Colonic mucosa (tissue), 4 donors: Measurements from ENCODE around the gene RAD18. TPM values are rescaled to one million over a fixed set of nuclear protein-coding genes. Genes with fewer than 3 reads are reported as not detected.

Experiments used
- DNase-seq: peaks from one replicate; pipeline ENCODE4 v3.0.0-alpha.2; 2020
- H3K27ac ChIP-seq: fragments of 200-600 bp; one replicate; pipeline ENCODE4 v1.8.0; 2021
- H3K27me3 ChIP-seq: fragments of 200-600 bp; one replicate; pipeline ENCODE4 v1.8.0; 2021
- H3K36me3 ChIP-seq: fragments of 200-600 bp; one replicate; pipeline ENCODE4 v1.8.0; 2021
- H3K4me1 ChIP-seq: fragments of 200-600 bp; one replicate; pipeline ENCODE4 v1.8.0; 2021; ENCODE audit warnings: mild to moderate bottlenecking
- H3K4me3 ChIP-seq: fragments of 200-600 bp; one replicate; pipeline ENCODE4 v1.8.0; 2021
- H3K9ac ChIP-seq, 2 donors: one replicate each; pipeline ENCODE4 v1.7.0; 2013; ENCODE audit warnings: control low read depth in 2 of 2, low read depth in 2 of 2, low read length in 2 of 2
- H3K9me3 ChIP-seq: fragments of 200-600 bp; one replicate; pipeline ENCODE4 v1.8.0; 2021
- intact Hi-C: fragments of 100-400 bp; cut with DNase I; formaldehyde crosslinking; loops from one replicate; pipeline ENCODE4 v1.14.1; 2022
- total RNA-seq, 2 donors: library from RNA; stranded (reverse); fragmentation: NEBNext Ultra II Directional in 1 of 2; extraction: Animal tissue kit (Norgen Biotek cat#: 25700) in 1 of 2; gene quantifications; one replicate each; pipeline ENCODE4 v1.2.1, GENCODE V29; 2021
- TF ChIP-seq, protein P1 (sequence below): fragments of 200-600 bp; IDR thresholded peaks from one replicate; pipeline ENCODE4 v1.8.0; 2022; ENCODE audit warnings: antibody characterized with exemption, mild to moderate bottlenecking
- donor health status: healthy.
- donor health status: DM: no; HTN: no; CAD: no.
- donor health status: DM: no; HTN: no; CAD: no.

Gene RAD18
- total RNA-seq, 2 donors from 2014 or later: 12.2 to 25.9 TPM

- no peak for DNase-seq
- no peak overlapping the region for H3K9ac ChIP-seq
- H3K9me3 ChIP-seq: no peaks in the 10 kb centered on the region
- no peaks in the 10 kb centered on the region for H3K4me1 ChIP-seq
- no peaks in the 10 kb centered on the region for H3K27me3 ChIP-seq
- H3K27ac ChIP-seq: no peak overlapping the region
- intact Hi-C loops: no loop called here
- no peaks in the 10 kb centered on the region for H3K36me3 ChIP-seq
- TF ChIP-seq, protein P1, sequence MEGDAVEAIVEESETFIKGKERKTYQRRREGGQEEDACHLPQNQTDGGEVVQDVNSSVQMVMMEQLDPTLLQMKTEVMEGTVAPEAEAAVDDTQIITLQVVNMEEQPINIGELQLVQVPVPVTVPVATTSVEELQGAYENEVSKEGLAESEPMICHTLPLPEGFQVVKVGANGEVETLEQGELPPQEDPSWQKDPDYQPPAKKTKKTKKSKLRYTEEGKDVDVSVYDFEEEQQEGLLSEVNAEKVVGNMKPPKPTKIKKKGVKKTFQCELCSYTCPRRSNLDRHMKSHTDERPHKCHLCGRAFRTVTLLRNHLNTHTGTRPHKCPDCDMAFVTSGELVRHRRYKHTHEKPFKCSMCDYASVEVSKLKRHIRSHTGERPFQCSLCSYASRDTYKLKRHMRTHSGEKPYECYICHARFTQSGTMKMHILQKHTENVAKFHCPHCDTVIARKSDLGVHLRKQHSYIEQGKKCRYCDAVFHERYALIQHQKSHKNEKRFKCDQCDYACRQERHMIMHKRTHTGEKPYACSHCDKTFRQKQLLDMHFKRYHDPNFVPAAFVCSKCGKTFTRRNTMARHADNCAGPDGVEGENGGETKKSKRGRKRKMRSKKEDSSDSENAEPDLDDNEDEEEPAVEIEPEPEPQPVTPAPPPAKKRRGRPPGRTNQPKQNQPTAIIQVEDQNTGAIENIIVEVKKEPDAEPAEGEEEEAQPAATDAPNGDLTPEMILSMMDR: no peak
- H3K4me3 ChIP-seq: no peak overlapping the region
These were observed 92.0 kb downstream of the RAD18 start for GRCh38 chr3:8871306-8871705.

GRCh38 chr3:8870134-8870533 is 93.1 kb downstream of the RAD18 start:
- intact Hi-C loops: no loop called here
- H3K9ac ChIP-seq: no peak overlapping the region
- H3K27me3 ChIP-seq: no peaks in the 10 kb centered on the region
- no peak overlapping the region for H3K4me3 ChIP-seq
- no peak overlapping the region for H3K27ac ChIP-seq
- H3K36me3 ChIP-seq: no peaks in the 10 kb centered on the region
- no peaks in the 10 kb centered on the region for H3K9me3 ChIP-seq
- TF ChIP-seq, protein P1: no peak
- no peaks in the 10 kb centered on the region for H3K4me1 ChIP-seq
- DNase-seq: no peak

GRCh38 chr3:8869613-8870012 is 93.7 kb downstream of the RAD18 start:
- TF ChIP-seq, protein P1: no peak
- intact Hi-C loops: no loop called here
- Histone ChIP-seq H3K27me3 (no peaks in the 10 kb centered on the region), H3K36me3 (no peaks in the 10 kb centered on the region), H3K4me3 (no peak overlapping the region), H3K4me1 (no peaks in the 10 kb centered on the region), H3K27ac (no peak overlapping the region), H3K9me3 (no peaks in the 10 kb centered on the region), H3K9ac (no peak overlapping the region)
- no peak for DNase-seq

DNA sequence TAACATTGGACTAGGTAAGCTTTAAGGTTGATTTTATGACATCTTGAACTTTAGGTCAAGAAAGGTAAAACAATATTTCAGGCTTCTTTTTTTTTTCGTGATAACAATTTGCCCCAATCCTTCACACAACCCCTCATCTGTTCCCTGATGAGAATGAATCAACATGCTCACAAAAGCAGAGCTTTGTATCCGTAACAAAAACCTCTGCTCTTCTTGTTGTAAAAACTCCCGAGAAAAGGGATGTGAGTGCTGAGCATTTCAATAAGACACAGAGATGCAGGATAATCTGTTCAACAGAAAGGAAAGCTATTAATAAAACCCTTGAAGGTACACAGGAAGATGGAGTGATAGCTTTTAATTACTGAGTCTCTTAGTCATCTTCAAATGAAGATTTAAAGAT is 94.3 kb downstream of the RAD18 start:
- no peak overlapping the region for H3K4me3 ChIP-seq
- intact Hi-C loops: no loop called here

GRCh38 chr3:8867646-8868045 is 95.6 kb downstream of the RAD18 start:
- H3K36me3 ChIP-seq: no peaks in the 10 kb centered on the region
- H3K27me3 ChIP-seq: no peaks in the 10 kb centered on the region
- TF ChIP-seq, protein P1: no peak
- H3K27ac ChIP-seq: no peak overlapping the region
- no peak overlapping the region for H3K4me3 ChIP-seq
- H3K4me1 ChIP-seq: no peaks in the 10 kb centered on the region
- no peak for DNase-seq
- H3K9ac ChIP-seq: no peak overlapping the region
- H3K9me3 ChIP-seq: no peaks in the 10 kb centered on the region
- intact Hi-C loops: no loop called here

More for the DNA sequence above, 94.3 kb downstream of the RAD18 start:
- no peak for DNase-seq
- Histone ChIP-seq H3K36me3 (no peaks in the 10 kb centered on the region), H3K27ac (no peak overlapping the region), H3K9ac (no peak overlapping the region), H3K4me1 (no peaks in the 10 kb centered on the region), H3K27me3 (no peaks in the 10 kb centered on the region), H3K9me3 (no peaks in the 10 kb centered on the region)
- TF ChIP-seq, protein P1: no peak

GRCh38 chr3:8865697-8866096 is 97.6 kb downstream of the RAD18 start:
- intact Hi-C loops: no loop called here
- Histone ChIP-seq H3K9me3 (no peaks in the 10 kb centered on the region), H3K36me3 (no peaks in the 10 kb centered on the region), H3K4me3 (no peak overlapping the region), H3K27ac (no peak overlapping the region), H3K27me3 (no peaks in the 10 kb centered on the region), H3K9ac (no peak overlapping the region), H3K4me1 (no peaks in the 10 kb centered on the region)
- DNase-seq: no peak
- TF ChIP-seq, protein P1: no peak
